DND-41 (cell line): Measurements from ENCODE around the gene NKPD1.

Source experiments
- ATAC-seq: fragments of 200-7000 bp; cut with Tn5 transposase; 3 replicates; pipeline ENCODE4 v1.9.1; 2021; ENCODE audit warnings: low read depth; ENCODE audit not compliant: insufficient read depth
- DNase-seq: peaks from one replicate; pipeline ENCODE4 v3.0.0-alpha.2; 2020
- H2AFZ ChIP-seq: 2 replicates; pipeline ENCODE4 v1.6.0; 2012; ENCODE audit warnings: low read depth, low read length
- H3K27ac ChIP-seq: 2 replicates; pipeline ENCODE4 v1.5.1; 2012; ENCODE audit warnings: low read length, inconsistent platforms
- H3K27me3 ChIP-seq: fragments of 200-600 bp; sonication (generic); 2 replicates; pipeline ENCODE4 v1.6.0; 2012; ENCODE audit warnings: low read length, mild to moderate bottlenecking, inconsistent platforms; ENCODE audit not compliant: insufficient read depth, poor library complexity
- H3K36me3 ChIP-seq: 2 replicates; pipeline ENCODE4 v1.5.1; 2012; ENCODE audit warnings: low read length, inconsistent platforms; ENCODE audit not compliant: insufficient read depth
- H3K4me1 ChIP-seq: 2 replicates; pipeline ENCODE4 v1.5.1; 2012; ENCODE audit warnings: mild to moderate bottlenecking, low read length; ENCODE audit not compliant: insufficient read depth
- H3K4me2 ChIP-seq: 2 replicates; pipeline ENCODE4 v1.6.0; 2012; ENCODE audit warnings: mild to moderate bottlenecking, moderate library complexity, low read length, inconsistent platforms; ENCODE audit not compliant: insufficient read depth
- H3K4me3 ChIP-seq, 2 experiments: fragments of 200-600 bp in 1 of 2; shearing (Covaris generic) in 1 of 2; 2 replicates each; pipeline ENCODE4 v1.5.1; 2012 to 2016; ENCODE audit warnings: inconsistent platforms in 2 of 2, low read length in 2 of 2, mild to moderate bottlenecking in 2 of 2, low read depth in 1 of 2, moderate library complexity in 1 of 2
- H3K79me2 ChIP-seq: 2 replicates; pipeline ENCODE4 v1.6.0; 2012; ENCODE audit warnings: low read length, inconsistent platforms; ENCODE audit not compliant: insufficient read depth
- H3K9ac ChIP-seq: 2 replicates; pipeline ENCODE4 v1.6.0; 2012; ENCODE audit warnings: low read depth, mild to moderate bottlenecking, inconsistent platforms, low read length, moderate library complexity
- H3K9me3 ChIP-seq: 2 replicates; pipeline ENCODE4 v1.5.1; 2012; ENCODE audit warnings: low read length, moderate library complexity, mild to moderate bottlenecking, inconsistent platforms; ENCODE audit not compliant: insufficient read depth, severe bottlenecking
- H4K20me1 ChIP-seq: 2 replicates; pipeline ENCODE4 v1.6.0; 2012; ENCODE audit warnings: low read length; ENCODE audit not compliant: insufficient read depth
- EZH2 ChIP-seq: IDR thresholded peaks from 3 replicates; pipeline ENCODE4 v1.6.1; 2012; ENCODE audit warnings: borderline replicate concordance, low read depth, mild to moderate bottlenecking, moderate library complexity, low read length, inconsistent platforms; ENCODE audit not compliant: severe bottlenecking
- TF ChIP-seq, protein P1 (sequence below): IDR thresholded peaks from 2 replicates; pipeline ENCODE4 v1.5.1; 2012; ENCODE audit warnings: borderline replicate concordance, low read length, moderate library complexity, mild to moderate bottlenecking; ENCODE audit not compliant: poor library complexity, severe bottlenecking; ENCODE audit errors: extremely low read depth

The NKPD1 gene

DNA sequence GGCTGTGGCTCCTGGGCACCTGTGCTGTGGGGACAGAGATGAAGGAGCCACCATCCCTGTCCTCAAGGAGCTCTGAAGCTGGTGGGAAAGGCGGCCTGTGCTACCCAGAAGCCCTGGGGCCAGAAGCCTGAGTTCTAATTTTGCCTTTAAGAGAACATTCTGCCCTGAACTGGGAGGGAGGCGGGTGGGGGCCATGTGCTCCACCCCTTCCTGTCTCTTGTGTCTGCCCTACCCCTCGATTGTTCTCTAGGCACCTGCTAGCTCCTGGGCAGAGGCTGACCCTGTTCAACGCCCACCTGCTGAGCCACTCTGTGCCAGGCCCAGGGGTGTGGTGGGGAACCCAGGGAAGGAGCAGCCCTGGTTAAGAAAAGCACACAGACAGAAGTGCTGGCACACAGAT is 11.4 kb upstream of the NKPD1 start:
- Histone ChIP-seq H3K27ac (no peak overlapping the region), H3K4me3 (no peak overlapping the region), H2AFZ (no peak overlapping the region), H3K9ac (no peak overlapping the region), H3K4me2 (no peak overlapping the region), H3K79me2 (peaks cover 5% of the 10 kb centered on the region), H4K20me1 (peaks cover 15% of the 10 kb centered on the region), H3K4me1 (peaks cover 13% of the 10 kb centered on the region), H3K36me3 (no peaks in the 10 kb centered on the region), H3K27me3 (no peaks in the 10 kb centered on the region), H3K9me3 (no peaks in the 10 kb centered on the region)
- TF ChIP-seq, protein P1, sequence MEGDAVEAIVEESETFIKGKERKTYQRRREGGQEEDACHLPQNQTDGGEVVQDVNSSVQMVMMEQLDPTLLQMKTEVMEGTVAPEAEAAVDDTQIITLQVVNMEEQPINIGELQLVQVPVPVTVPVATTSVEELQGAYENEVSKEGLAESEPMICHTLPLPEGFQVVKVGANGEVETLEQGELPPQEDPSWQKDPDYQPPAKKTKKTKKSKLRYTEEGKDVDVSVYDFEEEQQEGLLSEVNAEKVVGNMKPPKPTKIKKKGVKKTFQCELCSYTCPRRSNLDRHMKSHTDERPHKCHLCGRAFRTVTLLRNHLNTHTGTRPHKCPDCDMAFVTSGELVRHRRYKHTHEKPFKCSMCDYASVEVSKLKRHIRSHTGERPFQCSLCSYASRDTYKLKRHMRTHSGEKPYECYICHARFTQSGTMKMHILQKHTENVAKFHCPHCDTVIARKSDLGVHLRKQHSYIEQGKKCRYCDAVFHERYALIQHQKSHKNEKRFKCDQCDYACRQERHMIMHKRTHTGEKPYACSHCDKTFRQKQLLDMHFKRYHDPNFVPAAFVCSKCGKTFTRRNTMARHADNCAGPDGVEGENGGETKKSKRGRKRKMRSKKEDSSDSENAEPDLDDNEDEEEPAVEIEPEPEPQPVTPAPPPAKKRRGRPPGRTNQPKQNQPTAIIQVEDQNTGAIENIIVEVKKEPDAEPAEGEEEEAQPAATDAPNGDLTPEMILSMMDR = no peak
- TF ChIP-seq EZH2 = no peak
- DNase-seq (no peak), ATAC-seq (peak; percentile 51; the same call in 2 of the 3 replicates)

DNA sequence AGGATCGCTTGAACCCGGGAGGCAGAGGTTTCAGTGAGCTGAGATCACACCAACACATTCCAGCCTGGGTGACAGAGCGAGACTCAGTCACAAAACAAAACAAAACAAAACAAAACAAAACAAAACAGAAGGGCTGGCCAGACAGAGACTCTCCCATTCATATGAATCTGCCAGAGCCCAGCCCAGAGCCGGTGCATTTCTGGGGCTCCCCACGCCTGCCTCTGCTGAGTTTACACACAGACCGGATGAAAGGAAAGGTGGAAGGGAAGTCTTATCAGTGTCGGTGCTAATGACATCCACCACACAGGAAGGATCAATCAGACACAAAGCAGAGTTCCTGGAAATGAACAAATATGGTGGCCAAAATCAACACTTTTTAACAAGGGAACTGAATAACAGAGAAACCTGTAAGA is 10.4 kb upstream of the NKPD1 start:
- Histone ChIP-seq H3K79me2 (no peaks in the 10 kb centered on the region), H3K27ac (no peak overlapping the region), H3K9me3 (no peaks in the 10 kb centered on the region), H4K20me1 (peaks cover 15% of the 10 kb centered on the region), H3K36me3 (no peaks in the 10 kb centered on the region), H3K4me2 (no peak overlapping the region), H3K9ac (no peak overlapping the region), H3K4me1 (peaks cover 5% of the 10 kb centered on the region), H3K27me3 (no peaks in the 10 kb centered on the region), H2AFZ (no peak overlapping the region), H3K4me3 (no peak overlapping the region)
- TF ChIP-seq EZH2 = no peak
- TF ChIP-seq, protein P1 = no peak
- DNase-seq = no peak
- peak; percentile 63; the same call in 1 of the 3 replicates for ATAC-seq

DNA sequence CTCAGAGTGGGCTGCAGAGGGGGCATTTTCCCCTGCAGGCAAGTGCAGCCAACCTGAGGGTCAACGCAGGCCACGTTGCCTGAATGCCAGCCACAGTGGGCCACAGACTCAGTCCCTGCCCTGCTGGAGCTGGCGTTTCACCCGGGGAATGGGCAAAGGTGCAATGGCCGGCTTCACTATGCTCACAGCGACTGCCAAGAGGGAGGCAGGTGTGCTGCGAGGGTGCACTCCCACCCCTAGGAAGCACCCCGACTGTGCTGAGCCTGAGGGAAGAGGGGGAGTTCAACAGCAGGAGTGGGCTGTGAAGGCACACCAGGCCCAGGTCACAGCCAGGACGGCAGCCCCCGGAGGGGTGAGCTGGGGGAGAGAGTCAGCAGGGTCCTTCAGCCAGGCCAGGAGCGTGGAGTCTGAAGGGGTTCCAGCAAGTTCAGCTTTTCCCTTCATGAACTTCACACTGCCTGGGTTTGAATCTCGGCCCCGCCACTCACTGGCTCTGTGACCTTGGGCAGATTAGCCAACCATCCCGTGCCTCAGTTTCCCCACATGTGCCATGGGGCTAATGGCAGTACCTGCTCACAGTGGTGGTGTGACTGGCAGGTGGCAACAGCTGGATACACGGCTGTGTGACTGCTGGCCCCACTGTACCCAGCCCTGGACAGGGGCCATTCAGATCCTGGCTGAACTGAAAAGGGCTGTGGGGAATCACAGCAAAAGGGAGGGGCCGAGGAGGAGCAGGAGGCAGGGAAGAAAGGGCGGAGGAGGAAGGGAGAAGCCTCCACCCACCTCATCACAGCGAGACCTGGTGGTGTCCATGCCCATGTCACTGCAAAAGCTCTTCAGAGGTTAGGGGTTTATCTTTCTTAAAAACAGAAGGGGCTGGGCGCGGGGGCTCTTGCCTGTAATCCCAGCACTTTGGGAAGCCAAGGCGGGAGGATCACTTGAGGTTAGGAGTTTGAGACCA is 9.6 kb upstream of the NKPD1 start:
- H3K79me2 ChIP-seq = no peaks in the 10 kb centered on the region
- H3K4me2 ChIP-seq = no peak overlapping the region
- peaks cover 5% of the 10 kb centered on the region for H3K4me1 ChIP-seq
- no peaks in the 10 kb centered on the region for H3K27me3 ChIP-seq
- ATAC-seq = no peak
- no peaks in the 10 kb centered on the region for H3K9me3 ChIP-seq
- H2AFZ ChIP-seq = no peak overlapping the region
- H3K9ac ChIP-seq = no peak overlapping the region
- no peak for DNase-seq
- H4K20me1 ChIP-seq = peaks cover 15% of the 10 kb centered on the region
- TF ChIP-seq, protein P1 = no peak
- H3K27ac ChIP-seq = no peak overlapping the region
- no peak overlapping the region for H3K4me3 ChIP-seq
- no peaks in the 10 kb centered on the region for H3K36me3 ChIP-seq
